Measurements from ENCODE around the gene LAMA3.

Gene LAMA3

GRCh38 chr18:23793985-23794867 is 105.0 kb downstream of the LAMA3 start:
- DNase-seq = no peak

- no peak for DNase-seq
Measured at GRCh38 chr18:23798249-23798648, 109.0 kb downstream of the LAMA3 start.

- no peak for DNase-seq
Measured at GRCh38 chr18:23798824-23799223, 109.6 kb downstream of the LAMA3 start.

- DNase-seq = no peak
Measured at GRCh38 chr18:23799540-23799939, 110.3 kb downstream of the LAMA3 start.

DNA sequence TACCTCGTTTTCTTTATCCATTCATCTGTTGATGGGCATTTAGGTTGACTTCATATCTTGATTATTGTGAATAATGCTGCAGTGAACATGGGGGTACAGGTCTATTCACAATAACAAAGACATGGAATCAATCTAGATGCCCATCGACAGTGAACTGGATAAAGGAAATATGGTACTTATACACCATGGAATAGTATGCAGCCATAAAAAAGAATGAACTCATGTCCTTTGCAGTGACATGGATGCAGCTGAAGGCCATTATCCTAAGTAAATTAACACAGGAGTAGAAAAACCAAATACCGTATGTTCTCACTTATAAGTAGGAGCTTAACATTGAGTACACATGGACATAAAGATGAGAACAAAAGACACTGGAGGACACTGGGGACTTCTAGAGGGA is 111.6 kb downstream of the LAMA3 start:
- DNase-seq = no peak

- DNase-seq = no peak
Measured at GRCh38 chr18:23802817-23803216, 113.6 kb downstream of the LAMA3 start.

GRCh38 chr18:23803755-23804154 is 114.5 kb downstream of the LAMA3 start:
- DNase-seq = no peak

DNA sequence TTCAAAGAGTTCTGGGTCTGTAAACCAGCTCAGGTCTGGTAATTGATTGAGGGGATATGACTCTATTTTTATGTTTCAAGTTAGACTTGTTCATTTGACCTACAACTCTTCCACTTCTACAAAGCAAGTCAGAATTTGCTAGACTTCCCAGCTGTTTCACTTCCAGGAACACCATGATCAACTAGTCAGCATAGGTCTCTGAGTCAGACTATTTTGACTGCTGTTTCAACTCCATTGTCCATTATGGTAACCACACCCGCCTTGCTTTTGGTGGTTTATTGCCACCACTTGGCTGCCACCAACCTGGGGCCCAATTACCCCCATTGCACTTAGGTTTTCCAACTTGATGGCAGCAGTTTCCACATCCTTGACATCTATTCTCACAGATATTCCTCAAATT is 116.6 kb downstream of the LAMA3 start:
- no peak for DNase-seq

DNA sequence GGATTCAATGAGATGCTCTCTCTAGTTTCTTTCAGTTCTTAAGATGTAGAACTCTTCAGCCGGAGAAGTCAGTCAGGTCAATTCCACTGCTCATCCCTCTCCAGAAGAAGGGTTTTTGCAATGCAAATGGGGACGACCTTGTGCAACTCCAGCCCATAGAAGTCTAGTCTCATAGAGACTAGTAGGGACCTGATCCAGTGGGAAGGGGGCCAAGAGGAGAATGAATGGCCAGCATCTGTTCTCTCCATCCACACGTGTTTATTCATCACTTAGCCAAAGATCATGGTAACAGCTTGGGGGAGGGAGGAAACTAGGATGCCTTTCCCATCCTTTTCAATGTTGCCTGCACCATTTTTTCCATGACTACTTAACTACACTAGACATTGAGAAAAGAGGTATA is 120.2 kb downstream of the LAMA3 start:
- DNase-seq = no peak

GRCh38 chr18:23810396-23810795 is 121.1 kb downstream of the LAMA3 start:
- no peak for DNase-seq

GRCh38 chr18:23811176-23811575 is 121.9 kb downstream of the LAMA3 start:
- DNase-seq = no peak

GRCh38 chr18:23812546-23813440 is 123.5 kb downstream of the LAMA3 start:
- DNase-seq = peak; percentile 40

DNA sequence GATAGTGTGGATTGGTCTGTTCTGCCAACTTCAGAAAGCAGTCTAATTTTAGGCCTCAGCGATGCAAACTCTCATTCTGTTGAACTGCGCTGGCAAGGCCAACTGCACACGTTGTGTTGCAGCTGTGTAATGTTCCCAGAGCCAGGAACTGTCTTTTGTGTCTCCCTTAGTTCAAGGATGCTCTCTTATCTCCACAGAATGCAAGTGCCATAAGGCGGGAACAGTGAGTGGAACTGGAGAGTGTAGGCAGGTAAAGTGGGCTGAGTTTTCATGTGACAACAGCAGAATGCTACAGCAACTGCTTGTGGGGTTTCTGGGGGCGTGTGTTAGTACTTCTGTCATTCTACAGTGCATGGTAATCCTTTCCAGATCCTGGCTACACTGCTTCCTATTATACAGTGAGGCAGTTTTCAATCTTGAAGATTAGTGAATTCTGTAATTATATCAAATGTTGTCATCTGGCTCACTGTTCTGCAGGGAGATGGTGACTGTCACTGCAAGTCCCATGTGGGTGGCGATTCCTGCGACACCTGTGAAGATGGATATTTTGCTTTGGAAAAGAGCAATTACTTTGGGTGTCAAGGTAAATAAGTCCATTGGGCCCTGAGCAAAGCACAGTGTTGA is 125.8 kb downstream of the LAMA3 start:
- DNase-seq = no peak

DNA sequence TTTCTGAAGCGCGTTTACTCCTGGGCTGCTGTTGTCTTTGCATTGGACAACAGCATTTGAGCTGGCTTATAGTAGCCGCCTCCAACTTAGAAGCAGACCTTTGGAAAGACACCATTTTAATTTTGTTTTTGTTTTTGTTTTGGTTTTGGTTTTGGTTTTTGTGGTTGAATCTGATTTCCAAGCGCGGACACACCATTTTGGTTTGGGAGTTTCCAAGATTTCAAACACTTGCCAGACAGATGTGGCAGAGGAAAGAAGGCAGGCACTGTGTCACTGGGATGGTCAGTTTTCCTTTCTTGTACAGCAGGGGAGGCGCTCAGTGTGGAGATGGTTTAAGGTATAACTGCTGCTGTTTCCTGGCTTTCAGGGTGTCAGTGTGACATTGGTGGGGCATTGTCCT is 126.8 kb downstream of the LAMA3 start:
- DNase-seq = no peak

GRCh38 chr18:23816740-23817139 is 127.5 kb downstream of the LAMA3 start:
- no peak for DNase-seq

DNA sequence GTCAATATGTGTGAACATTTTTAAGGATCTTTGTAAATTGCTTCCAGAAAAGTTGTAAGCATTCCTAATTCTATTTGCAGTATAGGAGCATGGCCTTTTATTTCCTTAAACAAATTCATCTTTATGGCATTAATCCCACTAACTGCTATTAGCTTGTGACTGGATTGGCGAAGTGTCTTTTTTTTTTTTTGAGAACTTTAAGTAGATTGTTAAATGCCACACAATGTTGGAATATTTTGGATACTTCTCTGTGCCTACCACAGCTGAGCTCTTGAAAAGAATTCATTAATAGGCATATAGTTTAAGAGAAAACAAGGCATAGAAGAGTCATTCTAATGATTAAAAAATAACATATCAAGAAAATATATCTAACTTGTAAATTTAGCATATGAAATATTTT is 129.7 kb downstream of the LAMA3 start:
- DNase-seq = no peak

DNA sequence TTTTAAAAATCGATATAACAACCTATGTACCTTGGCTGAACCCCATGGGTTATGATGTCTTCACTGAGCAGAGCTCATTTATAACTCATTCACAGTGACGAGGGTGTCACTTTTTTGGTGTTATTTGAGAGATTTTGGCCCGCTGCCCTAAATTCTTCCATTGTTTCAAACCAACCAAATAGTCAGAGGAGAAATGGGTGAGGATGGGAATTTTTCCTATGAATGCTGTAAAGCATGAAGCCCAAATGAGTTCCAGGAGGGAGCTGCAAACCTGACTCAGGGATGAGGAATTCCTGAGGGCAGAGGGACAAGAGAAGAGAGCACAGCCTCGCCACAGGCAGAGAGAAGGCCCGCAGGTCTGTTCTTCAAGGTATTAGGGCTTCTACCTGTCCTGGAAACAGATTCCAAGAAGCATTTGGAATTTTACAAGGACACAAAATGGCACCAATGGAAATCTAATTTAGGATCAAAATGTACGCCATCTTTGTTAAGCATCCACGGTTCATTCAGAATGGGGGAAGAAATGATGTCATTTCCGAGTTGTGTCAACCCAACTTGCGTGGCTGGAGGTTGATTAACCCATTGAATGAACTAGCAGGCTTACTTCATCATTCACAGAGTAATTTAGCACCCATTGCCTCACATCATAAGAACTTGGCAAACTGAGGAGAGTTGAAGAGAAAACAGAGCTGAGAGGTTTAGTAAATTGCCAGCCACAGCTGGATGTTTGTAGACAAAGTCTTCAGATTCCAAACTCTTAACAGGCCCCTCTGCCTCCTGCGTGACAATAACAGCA is 133.5 kb downstream of the LAMA3 start:
- DNase-seq = no peak

- DNase-seq = no peak
Measured at GRCh38 chr18:23824240-23824639, 135.0 kb downstream of the LAMA3 start.

GRCh38 chr18:23824669-23825068 is 135.4 kb downstream of the LAMA3 start:
- DNase-seq = no peak

- no peak for DNase-seq
Measured at GRCh38 chr18:23825496-23825895, 136.2 kb downstream of the LAMA3 start.

DNA sequence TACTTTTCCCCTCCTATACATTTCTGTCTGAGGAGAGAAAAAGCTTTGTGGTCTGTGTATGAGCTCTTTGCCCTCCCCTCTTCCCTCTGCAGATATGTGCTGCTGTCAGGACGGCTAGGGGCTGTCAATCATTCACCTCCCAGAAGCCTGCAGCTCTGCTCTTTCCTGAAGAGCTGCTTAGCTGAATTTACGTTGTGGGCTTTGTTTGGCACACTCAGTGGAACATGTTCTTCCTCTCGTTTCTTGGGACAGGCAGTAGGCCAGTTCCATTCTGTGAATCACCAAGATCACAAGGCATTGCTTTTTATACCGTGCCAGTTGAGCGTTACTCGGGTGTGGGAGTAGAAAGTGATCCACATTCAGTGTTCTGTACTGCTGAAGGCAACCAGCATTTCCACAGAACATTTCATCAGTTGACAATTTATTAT is 136.7 kb downstream of the LAMA3 start:
- no peak for DNase-seq

DNA sequence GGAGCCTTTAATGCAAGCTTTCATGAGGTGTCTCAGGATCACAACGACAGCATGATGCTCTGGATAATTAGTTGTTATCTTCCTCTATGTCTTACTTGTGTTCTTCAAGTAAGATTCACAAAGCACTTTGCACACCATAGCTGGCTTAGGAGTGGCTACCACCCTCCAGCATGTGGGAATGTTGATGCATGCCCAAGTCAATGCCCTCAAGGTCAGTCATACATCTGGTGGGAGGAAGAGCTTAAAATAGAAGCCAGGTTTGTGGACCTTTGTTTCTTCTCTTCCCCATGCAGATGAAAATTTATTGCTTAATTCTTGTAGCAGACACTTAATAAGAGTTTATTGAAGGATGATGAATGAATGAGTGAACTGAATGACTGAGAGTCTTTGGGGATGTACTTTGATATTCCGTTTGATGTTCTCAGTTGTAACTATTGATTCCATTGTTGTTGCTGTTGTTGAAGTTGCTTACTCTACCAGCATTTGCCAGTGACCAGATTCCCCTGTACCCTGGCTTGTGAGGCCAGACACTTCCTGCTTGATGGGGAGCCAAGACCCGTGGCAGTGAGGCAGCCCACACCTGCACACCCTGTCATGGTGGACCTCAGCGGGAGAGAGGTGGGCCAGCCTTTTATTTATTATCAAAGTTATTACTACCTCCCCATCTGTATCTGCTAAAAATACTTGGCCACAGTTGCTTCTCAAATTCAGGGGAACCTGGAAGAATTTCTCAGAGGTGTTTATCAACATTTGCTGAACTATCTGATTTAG is 137.8 kb downstream of the LAMA3 start:
- DNase-seq = no peak

All from NCI-H1694 treated with DMSO at 0.1 percent for 48 hours (cell line).